Osteoblast (primary cell): ENCODE measurements around the gene SLIT2. TPM values are rescaled to one million over a fixed set of nuclear protein-coding genes. Genes with fewer than 3 reads are reported as not detected.
A peak's percentile ranks its signal among the peaks of the same experiment; 100 is the strongest.

Source experiments
- DNase-seq: peaks from one replicate; pipeline ENCODE4 v3.0.0; 2011; ENCODE audit warnings: low spot score, mixed read lengths; ENCODE audit not compliant: insufficient read length; ENCODE audit errors: missing footprints
- H2AFZ ChIP-seq: 2 replicates; pipeline ENCODE4 v1.6.0; 2011; ENCODE audit warnings: mild to moderate bottlenecking, low read length
- H3K27ac ChIP-seq: 2 replicates; pipeline ENCODE4 v1.5.1; 2011; ENCODE audit warnings: mild to moderate bottlenecking, low read depth, low read length, moderate library complexity
- H3K27me3 ChIP-seq: 2 replicates; pipeline ENCODE4 v1.6.0; 2012; ENCODE audit warnings: mild to moderate bottlenecking, control low read depth, inconsistent platforms, low read length, moderate library complexity; ENCODE audit not compliant: insufficient read depth
- H3K36me3 ChIP-seq: 2 replicates; pipeline ENCODE4 v1.5.1; 2011; ENCODE audit warnings: mild to moderate bottlenecking, low read length, control low read depth, moderate library complexity; ENCODE audit not compliant: insufficient read depth
- H3K4me1 ChIP-seq: 2 replicates; pipeline ENCODE4 v1.5.1; 2011; ENCODE audit warnings: mild to moderate bottlenecking, low read length, control low read depth, moderate library complexity; ENCODE audit not compliant: insufficient read depth
- H3K4me2 ChIP-seq: 2 replicates; pipeline ENCODE4 v1.6.0; 2011; ENCODE audit warnings: mild to moderate bottlenecking, low read length; ENCODE audit not compliant: insufficient read depth
- H3K4me3 ChIP-seq: fragments of 200-600 bp; sonication (generic); 3 replicates; pipeline ENCODE4 v1.5.1; 2012; ENCODE audit warnings: mild to moderate bottlenecking, low read length, inconsistent platforms; ENCODE audit not compliant: insufficient read depth
- H3K79me2 ChIP-seq: 2 replicates; pipeline ENCODE4 v1.6.0; 2012; ENCODE audit warnings: mild to moderate bottlenecking, low read length, control low read depth, inconsistent platforms; ENCODE audit not compliant: insufficient read depth
- H3K9me3 ChIP-seq: 2 replicates; pipeline ENCODE4 v1.5.1; 2011; ENCODE audit warnings: low read depth, low read length, control low read depth
- H4K20me1 ChIP-seq: 2 replicates; pipeline ENCODE4 v1.6.0; 2012; ENCODE audit warnings: mild to moderate bottlenecking, low read length, control low read depth; ENCODE audit not compliant: insufficient read depth
- CTCF ChIP-seq: IDR thresholded peaks from 2 replicates; pipeline ENCODE4 v1.5.1; 2011; ENCODE audit warnings: mild to moderate bottlenecking, low read depth, low read length, moderate library complexity; ENCODE audit errors: extremely low read depth
- total RNA-seq: library from RNA; depleted of rRNA; stranded (reverse); fragments of >200 nt; gene quantifications from 2 replicates; pipeline ENCODE4 v1.2.3, GENCODE V29; 2012

The SLIT2 gene
- total RNA-seq, 1 donor = 35.8 TPM

- peaks cover 13% of the 10 kb centered on the region for H3K4me1 ChIP-seq
- no peak overlapping the region for H3K27ac ChIP-seq
- no peak overlapping the region for H3K4me2 ChIP-seq
- H3K79me2 ChIP-seq = peaks cover 27% of the 10 kb centered on the region
- no peak overlapping the region for H2AFZ ChIP-seq
- no peak for TF ChIP-seq CTCF
- no peaks in the 10 kb centered on the region for H3K9me3 ChIP-seq
- no peaks in the 10 kb centered on the region for H3K27me3 ChIP-seq
- H3K4me3 ChIP-seq = no peak overlapping the region
- no peak for DNase-seq
- H3K36me3 ChIP-seq = peaks cover 19% of the 10 kb centered on the region
- peaks cover 2% of the 10 kb centered on the region for H4K20me1 ChIP-seq
Measured at GRCh38 chr4:20264688-20265087, 13.0 kb downstream of the SLIT2 start.

- no peak for TF ChIP-seq CTCF
- DNase-seq = no peak
- Histone ChIP-seq H4K20me1 (peaks cover 2% of the 10 kb centered on the region), H3K4me2 (no peak overlapping the region), H3K27me3 (no peaks in the 10 kb centered on the region), H3K4me1 (peaks cover 13% of the 10 kb centered on the region), H3K4me3 (no peak overlapping the region), H3K9me3 (no peaks in the 10 kb centered on the region), H2AFZ (no peak overlapping the region), H3K79me2 (peaks cover 31% of the 10 kb centered on the region), H3K36me3 (peaks cover 19% of the 10 kb centered on the region), H3K27ac (no peak overlapping the region)
Measured at GRCh38 chr4:20265726-20266125, 14.0 kb downstream of the SLIT2 start.

GRCh38 chr4:20266215-20267082 lies 14.7 kb downstream of the SLIT2 start:
- DNase-seq = peak; percentile 26
- peak overlapping the region; percentile 5 for H3K4me2 ChIP-seq

More at GRCh38 chr4:20266215-20267082, 14.7 kb downstream of the SLIT2 start:
- Histone ChIP-seq H3K36me3 (peaks cover 19% of the 10 kb centered on the region), H3K4me3 (no peak overlapping the region), H3K9me3 (no peaks in the 10 kb centered on the region), H4K20me1 (peaks cover 2% of the 10 kb centered on the region), H2AFZ (no peak overlapping the region), H3K27me3 (no peaks in the 10 kb centered on the region), H3K4me1 (peaks cover 13% of the 10 kb centered on the region), H3K79me2 (peaks cover 28% of the 10 kb centered on the region), H3K27ac (peak overlapping the region; percentile 15)
- no peak for TF ChIP-seq CTCF
